Colonic mucosa (tissue), 4 donors: ENCODE results near the gene CMIP. TPM values are rescaled to one million over a fixed set of nuclear protein-coding genes. Genes with fewer than 3 reads are reported as not detected.
A peak's percentile ranks its signal among the peaks of the same experiment; 100 is the strongest.

Experiments used
- DNase-seq: peaks from one replicate; pipeline ENCODE4 v3.0.0-alpha.2; 2020
- H3K27ac ChIP-seq: fragments of 200-600 bp; one replicate; pipeline ENCODE4 v1.8.0; 2021
- H3K27me3 ChIP-seq: fragments of 200-600 bp; one replicate; pipeline ENCODE4 v1.8.0; 2021
- H3K36me3 ChIP-seq: fragments of 200-600 bp; one replicate; pipeline ENCODE4 v1.8.0; 2021
- H3K4me1 ChIP-seq: fragments of 200-600 bp; one replicate; pipeline ENCODE4 v1.8.0; 2021; ENCODE audit warnings: mild to moderate bottlenecking
- H3K4me3 ChIP-seq: fragments of 200-600 bp; one replicate; pipeline ENCODE4 v1.8.0; 2021
- H3K9ac ChIP-seq, 2 donors: one replicate each; pipeline ENCODE4 v1.7.0; 2013; ENCODE audit warnings: control low read depth in 2 of 2, low read depth in 2 of 2, low read length in 2 of 2
- H3K9me3 ChIP-seq: fragments of 200-600 bp; one replicate; pipeline ENCODE4 v1.8.0; 2021
- intact Hi-C: fragments of 100-400 bp; cut with DNase I; formaldehyde crosslinking; loops from one replicate; pipeline ENCODE4 v1.14.1; 2022
- total RNA-seq, 2 donors: library from RNA; stranded (reverse); fragmentation: NEBNext Ultra II Directional in 1 of 2; extraction: Animal tissue kit (Norgen Biotek cat#: 25700) in 1 of 2; gene quantifications; one replicate each; pipeline ENCODE4 v1.2.1, GENCODE V29; 2021
- TF ChIP-seq, protein P1 (sequence below): fragments of 200-600 bp; IDR thresholded peaks from one replicate; pipeline ENCODE4 v1.8.0; 2022; ENCODE audit warnings: antibody characterized with exemption, mild to moderate bottlenecking
- donor health status: healthy.
- donor health status: DM: no; HTN: no; CAD: no.
- donor health status: DM: no; HTN: no; CAD: no.

CMIP gene
- total RNA-seq, 2 donors from 2014 or later: 83.4 to 107 TPM

GRCh38 chr16:81713796-81714195, 269.2 kb downstream of the CMIP start:
- DNase-seq: no peak
- Histone ChIP-seq H3K27me3 (no peaks in the 10 kb centered on the region), H3K36me3 (no peaks in the 10 kb centered on the region), H3K4me3 (no peak overlapping the region), H3K9ac (no peak overlapping the region), H3K4me1 (no peaks in the 10 kb centered on the region), H3K9me3 (no peaks in the 10 kb centered on the region), H3K27ac (no peak overlapping the region)
- intact Hi-C loops: no loop called here
- TF ChIP-seq, protein P1, sequence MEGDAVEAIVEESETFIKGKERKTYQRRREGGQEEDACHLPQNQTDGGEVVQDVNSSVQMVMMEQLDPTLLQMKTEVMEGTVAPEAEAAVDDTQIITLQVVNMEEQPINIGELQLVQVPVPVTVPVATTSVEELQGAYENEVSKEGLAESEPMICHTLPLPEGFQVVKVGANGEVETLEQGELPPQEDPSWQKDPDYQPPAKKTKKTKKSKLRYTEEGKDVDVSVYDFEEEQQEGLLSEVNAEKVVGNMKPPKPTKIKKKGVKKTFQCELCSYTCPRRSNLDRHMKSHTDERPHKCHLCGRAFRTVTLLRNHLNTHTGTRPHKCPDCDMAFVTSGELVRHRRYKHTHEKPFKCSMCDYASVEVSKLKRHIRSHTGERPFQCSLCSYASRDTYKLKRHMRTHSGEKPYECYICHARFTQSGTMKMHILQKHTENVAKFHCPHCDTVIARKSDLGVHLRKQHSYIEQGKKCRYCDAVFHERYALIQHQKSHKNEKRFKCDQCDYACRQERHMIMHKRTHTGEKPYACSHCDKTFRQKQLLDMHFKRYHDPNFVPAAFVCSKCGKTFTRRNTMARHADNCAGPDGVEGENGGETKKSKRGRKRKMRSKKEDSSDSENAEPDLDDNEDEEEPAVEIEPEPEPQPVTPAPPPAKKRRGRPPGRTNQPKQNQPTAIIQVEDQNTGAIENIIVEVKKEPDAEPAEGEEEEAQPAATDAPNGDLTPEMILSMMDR: no peak

DNA sequence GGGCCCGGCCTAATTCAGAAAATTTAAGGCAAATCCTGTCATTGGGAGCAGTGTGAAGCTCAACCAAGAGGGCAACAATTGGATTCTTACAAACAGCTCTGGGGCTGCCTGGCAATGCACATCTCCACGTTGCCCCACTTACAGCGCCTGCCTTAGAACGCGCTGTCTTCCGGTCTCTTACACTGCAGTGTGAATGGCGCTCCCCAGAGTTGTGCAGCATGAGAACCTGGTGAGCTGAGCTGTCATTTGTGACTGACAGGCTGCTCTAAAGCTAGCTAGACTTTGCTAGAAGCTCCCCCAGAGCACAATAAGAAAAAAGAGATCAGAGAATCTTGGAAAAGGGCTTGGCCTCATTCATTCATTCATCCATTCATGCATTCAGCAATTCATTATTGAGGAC, 270.0 kb downstream of the CMIP start:
- intact Hi-C loops: no loop called here
- TF ChIP-seq, protein P1: no peak
- no peak for DNase-seq
- Histone ChIP-seq H3K27me3 (no peaks in the 10 kb centered on the region), H3K4me1 (no peaks in the 10 kb centered on the region), H3K36me3 (no peaks in the 10 kb centered on the region), H3K9me3 (no peaks in the 10 kb centered on the region), H3K4me3 (no peak overlapping the region), H3K27ac (no peak overlapping the region), H3K9ac (no peak overlapping the region)

- Histone ChIP-seq H3K27me3 (no peaks in the 10 kb centered on the region), H3K36me3 (no peaks in the 10 kb centered on the region), H3K9ac (no peak overlapping the region), H3K4me3 (no peak overlapping the region), H3K27ac (peak overlapping the region; percentile 7), H3K4me1 (no peaks in the 10 kb centered on the region), H3K9me3 (no peaks in the 10 kb centered on the region)
- DNase-seq: no peak
- intact Hi-C loops: no loop called here
- TF ChIP-seq, protein P1: no peak
Measured at GRCh38 chr16:81715358-81716196, 271.0 kb downstream of the CMIP start.

DNA sequence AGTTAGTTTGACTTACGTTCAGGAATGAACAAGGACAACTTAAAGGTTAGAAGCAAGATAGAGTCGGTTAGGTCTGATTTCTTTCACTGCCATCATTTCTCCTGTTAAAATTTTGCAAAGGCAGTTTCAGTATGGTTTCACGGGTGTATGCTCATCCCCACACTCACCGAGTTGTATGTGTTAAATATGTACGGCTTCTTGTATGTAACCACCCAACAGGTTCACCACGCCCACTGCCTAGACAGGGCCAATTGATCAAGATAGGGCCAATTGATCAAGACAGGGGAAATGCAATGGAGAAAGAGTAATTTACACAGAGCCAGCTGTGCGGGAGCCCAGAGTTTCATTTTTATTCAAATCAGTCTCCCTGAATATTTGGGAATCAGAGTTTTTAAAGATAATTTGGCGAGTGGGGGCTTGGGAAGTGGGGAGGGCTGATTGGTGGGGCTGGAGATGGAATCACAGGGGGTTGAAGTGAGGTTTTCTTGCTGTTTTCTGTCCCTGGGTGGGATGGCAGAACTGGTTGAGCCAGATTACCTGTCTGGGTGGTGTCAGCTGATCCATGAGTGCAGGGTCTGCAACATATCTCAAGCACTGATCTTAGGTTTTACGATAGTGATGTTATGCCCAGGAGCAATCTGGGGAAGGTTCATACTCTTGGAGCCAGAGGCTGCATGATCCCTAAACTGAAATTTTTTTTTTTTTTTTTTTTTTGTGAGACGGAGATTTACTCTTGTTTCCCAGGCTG, 272.0 kb downstream of the CMIP start:
- Histone ChIP-seq H3K27ac (no peak overlapping the region), H3K27me3 (no peaks in the 10 kb centered on the region), H3K36me3 (no peaks in the 10 kb centered on the region), H3K4me1 (no peaks in the 10 kb centered on the region), H3K9me3 (no peaks in the 10 kb centered on the region), H3K4me3 (no peak overlapping the region), H3K9ac (no peak overlapping the region)
- no peak for DNase-seq
- intact Hi-C loops: no loop called here
- TF ChIP-seq, protein P1: no peak

DNA sequence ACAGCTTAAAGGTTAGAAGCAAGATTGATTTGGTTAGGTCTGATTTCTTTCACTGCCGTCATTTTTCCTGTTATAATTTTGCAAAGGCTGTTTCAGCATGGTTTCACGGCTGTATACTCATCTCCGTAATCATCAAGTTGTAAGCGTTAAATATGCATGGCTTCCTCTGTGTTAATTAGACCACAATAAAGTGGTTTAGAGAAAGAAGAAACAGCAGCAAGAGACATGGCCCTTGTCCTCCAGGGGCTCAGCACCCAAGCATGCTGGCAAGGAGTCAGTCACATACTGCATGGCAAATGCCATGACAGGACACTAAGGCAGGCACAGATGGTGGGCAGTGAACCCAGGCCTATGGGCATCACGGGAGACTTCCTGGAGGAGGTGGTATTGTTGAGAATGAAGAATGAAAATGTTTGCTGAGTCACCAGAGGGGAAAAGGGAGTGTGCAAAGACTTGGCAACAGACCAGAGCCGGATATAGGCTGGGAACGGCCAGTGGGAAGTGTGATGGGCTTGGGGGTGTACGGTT, 273.1 kb downstream of the CMIP start:
- Histone ChIP-seq H3K9ac (no peak overlapping the region), H3K4me3 (no peak overlapping the region), H3K9me3 (no peaks in the 10 kb centered on the region), H3K27me3 (no peaks in the 10 kb centered on the region), H3K4me1 (no peaks in the 10 kb centered on the region), H3K36me3 (no peaks in the 10 kb centered on the region), H3K27ac (no peak overlapping the region)
- TF ChIP-seq, protein P1: no peak
- intact Hi-C loops: no loop called here
- no peak for DNase-seq
